HG03064 (cell line): Measurements from ENCODE around the gene C20orf202.

Source experiments
- ATAC-seq: cut with Tn5 transposase; IDR thresholded peaks from one replicate; pipeline ENCODE4 v1.9.1; 2021; ENCODE audit warnings: low read depth; ENCODE audit not compliant: unreplicated experiment

Gene C20orf202

DNA sequence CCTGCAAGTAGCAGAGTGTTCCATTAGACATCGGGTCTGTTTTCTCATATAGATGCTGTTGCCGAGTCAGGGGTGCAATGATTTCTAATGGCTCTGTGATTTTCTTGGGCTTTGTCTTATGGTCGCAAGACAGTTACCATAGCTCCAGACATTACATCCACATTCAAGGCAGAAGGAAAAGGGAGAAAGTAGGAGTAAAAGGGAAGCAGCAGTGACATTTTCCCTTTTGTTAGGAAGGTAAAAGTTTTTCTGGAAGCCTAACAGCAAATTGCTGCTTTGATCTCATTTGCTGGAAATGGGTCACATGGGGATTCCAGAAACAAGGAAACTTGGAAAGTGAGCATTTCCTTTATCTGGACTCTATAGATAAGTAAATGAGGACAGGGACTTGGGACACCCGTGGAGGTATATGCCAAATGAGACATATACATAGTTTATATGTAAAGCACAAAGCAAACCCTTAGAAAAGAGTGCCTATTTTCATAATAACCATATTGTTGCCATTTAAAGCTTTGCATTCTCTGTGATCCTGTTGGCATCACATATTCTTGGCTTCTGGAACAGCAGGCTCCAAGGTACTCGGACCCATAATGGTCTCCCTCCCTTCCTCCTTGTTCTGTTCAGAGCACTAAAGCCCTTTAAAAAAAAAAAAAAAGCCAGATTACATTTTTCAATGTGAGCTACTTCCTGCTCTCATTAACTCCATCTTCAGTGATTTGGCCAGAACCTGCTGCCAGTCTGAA, at the start of gene C20orf202:
C20orf202 (plus strand) TSS at position 693 of the 743 bp plus-strand sequence. CDS start 132 bp downstream, outside the sequence.
- no peak for ATAC-seq

- no peak for ATAC-seq
Measured at GRCh38 chr20:1154226-1154625, 49.0 kb upstream of the C20orf202 start.

- no peak for ATAC-seq
Measured at GRCh38 chr20:1154691-1155090, 48.6 kb upstream of the C20orf202 start.

DNA sequence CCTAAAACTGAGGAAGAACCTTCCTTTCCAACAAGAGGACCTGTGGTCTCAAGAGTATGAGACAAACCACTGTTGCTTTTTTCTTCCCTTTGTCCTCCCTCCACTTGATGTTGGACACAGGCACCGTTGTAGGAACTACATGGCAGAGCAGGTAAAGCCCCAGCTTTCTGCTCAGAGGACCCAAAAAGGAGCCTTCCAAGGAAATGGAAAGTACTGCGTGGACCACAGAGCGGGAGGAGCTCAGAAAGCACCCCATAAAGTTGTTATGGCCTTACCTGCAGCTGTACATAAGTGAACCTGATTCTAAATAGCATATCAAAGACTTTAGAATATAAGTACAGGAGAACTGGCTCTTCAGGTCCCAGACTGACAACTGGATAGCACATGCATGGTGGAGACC, 47.9 kb upstream of the C20orf202 start:
- no peak for ATAC-seq

- no peak for ATAC-seq
Measured at GRCh38 chr20:1160496-1160895, 42.8 kb upstream of the C20orf202 start.

DNA sequence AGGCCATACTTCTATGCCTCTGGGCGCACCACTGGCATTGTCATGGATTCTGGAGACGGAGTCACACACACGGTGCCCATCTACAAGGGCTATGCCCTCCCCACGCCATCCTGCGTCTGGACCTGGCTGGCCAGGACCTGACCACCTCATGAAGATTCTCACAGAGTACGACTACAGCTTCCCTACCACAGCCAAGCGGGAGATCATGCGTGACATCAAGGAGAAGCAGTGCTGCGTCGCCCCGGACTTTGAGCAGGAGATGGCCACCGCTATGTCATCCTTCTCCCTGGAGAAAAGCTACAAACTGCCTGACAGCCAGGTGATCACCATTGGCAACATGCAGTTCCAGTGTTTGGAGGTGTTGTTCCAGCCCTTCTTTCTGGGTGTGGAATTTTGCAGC, 42.3 kb upstream of the C20orf202 start:
- ATAC-seq: no peak

- ATAC-seq: no peak
Measured at GRCh38 chr20:1163105-1163504, 40.1 kb upstream of the C20orf202 start.

DNA sequence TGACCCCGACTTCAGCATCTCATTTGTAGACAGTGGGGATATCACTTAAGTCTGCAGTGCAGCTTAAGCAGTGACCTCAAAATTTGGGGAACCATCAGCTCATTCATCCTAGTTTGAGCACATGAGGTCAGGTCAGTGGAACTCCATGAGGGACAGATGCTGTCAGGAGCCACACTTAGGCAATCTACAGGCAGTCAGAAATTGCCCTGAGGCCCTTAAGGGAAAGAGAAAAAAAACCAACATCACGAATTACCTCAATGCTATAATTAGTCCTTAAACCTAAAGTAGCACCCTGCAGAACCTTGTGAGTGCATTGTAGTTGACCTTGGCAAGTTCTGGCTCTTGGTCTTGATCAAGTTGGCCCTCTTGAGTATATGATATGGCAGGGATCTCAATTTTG, 39.6 kb upstream of the C20orf202 start:
- no peak for ATAC-seq

DNA sequence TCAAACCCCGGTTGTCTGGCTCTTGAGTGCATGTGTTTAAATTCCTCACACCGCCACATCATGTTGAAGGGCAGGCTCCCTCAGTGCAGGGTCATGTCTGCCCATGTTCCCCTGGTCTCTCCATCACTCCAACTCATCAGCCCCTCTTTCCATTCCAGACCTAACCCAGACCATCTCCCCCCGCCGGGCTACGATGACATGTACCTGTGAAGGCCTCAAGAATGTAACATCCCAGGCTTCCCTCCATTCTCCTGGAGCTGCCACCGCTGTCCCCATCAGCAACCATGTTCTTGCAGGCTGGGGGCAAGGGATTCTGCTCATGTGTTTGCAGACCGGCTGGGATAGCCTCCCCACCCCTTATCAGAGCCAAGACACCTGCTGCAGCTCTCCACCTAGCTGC, 38.4 kb upstream of the C20orf202 start:
- no peak for ATAC-seq

- ATAC-seq: no peak
Measured at GRCh38 chr20:1165521-1165920, 37.7 kb upstream of the C20orf202 start.

DNA sequence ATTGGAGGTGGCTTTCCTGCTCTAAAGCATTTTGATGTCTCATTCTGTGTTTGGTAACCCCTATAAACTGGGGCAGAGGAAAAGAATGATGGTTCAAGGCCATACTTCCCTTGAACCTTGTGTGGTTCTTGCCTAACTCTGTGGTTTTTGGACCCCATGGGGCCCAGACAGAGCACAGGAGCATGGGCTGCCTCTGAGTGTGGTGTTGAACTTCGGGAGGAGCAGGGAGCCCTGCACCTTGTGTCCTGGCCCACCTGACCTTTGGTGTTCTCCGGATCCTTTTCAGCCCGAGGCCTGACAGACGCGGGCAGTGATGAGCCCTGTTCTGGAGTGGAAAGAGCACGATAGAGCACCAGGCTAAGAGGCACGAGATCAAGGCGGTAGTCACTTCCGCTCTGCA, 37.3 kb upstream of the C20orf202 start:
- no peak for ATAC-seq

GRCh38 chr20:1166948-1167720, 36.1 kb upstream of the C20orf202 start:
- ATAC-seq: no peak

DNA sequence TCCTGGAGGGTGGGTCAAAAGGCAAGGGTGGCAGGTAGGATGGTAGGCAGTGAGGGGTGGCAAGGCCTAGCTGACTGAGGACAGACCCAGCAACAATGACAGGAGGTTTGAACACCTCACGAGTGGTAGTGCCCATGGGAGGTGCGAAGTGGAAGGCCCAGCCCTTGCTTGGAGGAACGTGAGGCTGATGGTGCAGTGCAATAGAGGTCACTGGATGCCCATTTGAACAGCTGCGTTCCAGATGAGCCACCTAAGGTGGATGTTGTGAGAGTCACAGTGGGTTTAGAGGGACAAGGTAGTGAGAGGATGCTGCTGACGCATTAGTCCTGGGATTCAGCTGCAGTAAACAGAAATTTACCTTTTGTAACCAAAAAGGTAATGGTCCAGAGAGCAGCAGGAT, 34.0 kb upstream of the C20orf202 start:
- ATAC-seq: no peak

DNA sequence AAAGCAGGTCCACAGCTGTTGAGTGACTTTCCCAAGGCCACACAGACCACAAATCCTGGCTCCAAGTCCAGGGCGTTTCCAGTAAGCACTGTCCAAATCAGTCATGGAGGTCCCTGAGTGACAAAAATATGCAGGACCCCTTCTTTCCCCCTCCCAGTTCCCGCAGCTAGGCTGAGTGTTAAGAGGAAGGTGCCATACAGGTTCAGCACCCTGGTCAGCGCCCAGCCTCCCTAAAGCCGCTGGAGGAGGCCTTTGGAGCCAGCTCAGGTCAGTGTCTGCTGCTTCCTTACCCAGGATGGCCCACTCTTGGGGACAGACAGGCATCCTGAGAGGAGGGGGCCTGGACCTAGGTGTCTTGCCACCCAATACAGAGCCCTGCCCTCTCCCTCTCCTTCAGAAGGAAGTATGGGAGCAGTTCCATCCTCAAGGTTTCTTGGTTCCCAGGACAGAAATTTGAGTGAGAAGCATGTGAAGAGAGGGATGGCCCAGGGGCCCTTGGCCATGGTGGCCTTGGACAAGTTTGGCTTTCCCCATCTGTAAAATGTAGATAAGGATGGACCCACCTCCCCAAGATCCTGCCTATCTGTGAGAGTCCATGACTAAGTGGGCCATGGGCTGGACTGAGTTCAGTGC, 31.7 kb upstream of the C20orf202 start:
- no peak for ATAC-seq

DNA sequence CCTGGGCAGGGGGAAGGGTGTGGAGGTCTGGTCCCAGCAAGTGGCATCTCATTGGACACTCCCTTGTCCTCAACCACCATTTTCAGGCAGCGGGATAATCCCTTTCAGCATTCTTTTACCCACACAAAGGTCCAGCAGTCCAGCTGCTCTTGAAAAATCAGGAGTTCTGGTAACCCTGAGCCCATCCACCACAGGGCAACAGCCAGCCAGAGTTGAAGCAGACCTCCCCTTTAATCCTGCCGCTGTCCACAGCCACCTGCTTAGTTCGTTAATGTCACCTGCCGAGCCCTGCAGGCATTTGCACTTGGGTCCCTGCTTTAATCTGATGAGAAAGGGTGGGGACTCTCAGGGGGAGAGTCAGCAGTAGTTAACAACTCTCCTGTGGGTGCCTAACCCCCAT, 29.6 kb upstream of the C20orf202 start:
- ATAC-seq: no peak

- no peak for ATAC-seq
Measured at GRCh38 chr20:1174787-1175186, 28.5 kb upstream of the C20orf202 start.

GRCh38 chr20:1177680-1178079, 25.6 kb upstream of the C20orf202 start:
- no peak for ATAC-seq

DNA sequence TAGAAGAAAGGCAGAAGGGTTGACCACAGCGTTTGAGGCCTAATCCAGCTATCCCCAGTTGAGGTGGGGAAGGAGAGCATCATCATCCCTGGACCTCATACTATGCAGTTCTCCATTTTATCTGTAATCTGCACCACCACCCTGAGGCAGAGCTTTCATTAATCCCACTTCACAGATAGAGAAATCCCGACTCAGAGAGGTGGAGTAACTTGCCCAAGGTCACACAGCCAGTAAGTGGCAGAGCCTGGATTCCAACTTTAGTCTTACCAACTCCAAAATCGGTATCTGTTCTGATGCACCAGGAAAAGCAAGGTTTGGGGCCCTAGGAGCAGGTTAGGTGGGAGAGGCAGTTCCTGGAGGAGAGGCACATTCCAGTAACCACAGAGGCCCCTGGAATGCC, 25.2 kb upstream of the C20orf202 start:
- no peak for ATAC-seq

DNA sequence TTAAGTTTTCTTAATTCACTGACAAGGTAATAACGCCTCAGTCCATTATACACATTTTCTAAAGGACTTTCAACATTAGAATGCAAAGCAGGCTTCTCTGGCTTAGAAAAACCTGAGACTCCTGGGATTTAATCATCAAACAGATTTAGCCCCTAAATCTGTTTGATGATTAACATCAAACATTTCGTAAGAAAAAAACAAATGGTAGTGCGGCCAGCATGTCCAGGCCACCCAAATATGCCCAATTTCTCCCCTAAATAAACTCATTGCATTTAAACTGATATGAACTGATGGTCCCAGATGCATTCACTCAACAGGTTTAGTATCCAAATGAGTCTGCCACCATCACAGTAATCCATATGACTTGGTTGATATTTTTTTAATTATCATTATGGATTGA, 24.6 kb upstream of the C20orf202 start:
- ATAC-seq: no peak

DNA sequence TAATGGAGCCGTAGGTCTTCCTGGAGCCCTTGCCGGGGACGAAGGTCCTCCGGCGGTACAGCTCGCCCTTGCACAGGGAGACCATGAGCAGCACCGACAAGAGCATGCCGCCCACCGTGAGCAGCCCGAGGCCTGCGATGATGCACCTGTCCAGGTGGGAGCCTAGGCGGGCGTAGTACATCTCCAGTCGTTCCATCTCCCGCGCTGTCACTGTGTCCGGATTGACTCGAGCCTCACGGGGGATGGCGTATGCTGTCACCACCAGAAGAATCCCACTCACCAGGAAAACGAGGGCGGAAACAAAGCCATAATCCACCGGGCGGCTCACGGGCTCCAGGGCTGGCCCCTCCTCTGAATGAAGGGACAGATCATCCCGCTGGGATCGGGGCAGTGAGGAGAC, 22.3 kb upstream of the C20orf202 start:
- no peak for ATAC-seq

- ATAC-seq: no peak
Measured at GRCh38 chr20:1182106-1182505, 21.1 kb upstream of the C20orf202 start.

DNA sequence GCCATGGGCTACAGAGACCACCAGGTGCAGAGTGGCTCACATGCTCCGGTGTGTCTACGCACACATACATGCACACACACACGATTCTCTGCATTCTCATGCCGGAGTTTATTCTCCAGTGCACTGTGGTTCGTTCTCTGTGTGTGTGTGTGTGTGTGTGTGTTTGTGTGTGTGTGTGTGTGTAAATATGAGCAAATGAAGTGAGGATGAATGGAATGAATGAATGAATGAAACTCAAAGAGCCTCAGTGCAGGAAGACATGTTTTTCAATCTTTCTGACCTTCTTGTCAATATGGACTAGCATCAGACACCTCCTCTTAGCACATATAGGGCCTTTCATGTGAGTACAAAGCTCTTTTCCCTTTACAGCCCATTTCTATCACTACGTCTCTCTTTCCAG, 20.1 kb upstream of the C20orf202 start:
- no peak for ATAC-seq
